ENCODE measurements around the gene BOC.

DNA sequence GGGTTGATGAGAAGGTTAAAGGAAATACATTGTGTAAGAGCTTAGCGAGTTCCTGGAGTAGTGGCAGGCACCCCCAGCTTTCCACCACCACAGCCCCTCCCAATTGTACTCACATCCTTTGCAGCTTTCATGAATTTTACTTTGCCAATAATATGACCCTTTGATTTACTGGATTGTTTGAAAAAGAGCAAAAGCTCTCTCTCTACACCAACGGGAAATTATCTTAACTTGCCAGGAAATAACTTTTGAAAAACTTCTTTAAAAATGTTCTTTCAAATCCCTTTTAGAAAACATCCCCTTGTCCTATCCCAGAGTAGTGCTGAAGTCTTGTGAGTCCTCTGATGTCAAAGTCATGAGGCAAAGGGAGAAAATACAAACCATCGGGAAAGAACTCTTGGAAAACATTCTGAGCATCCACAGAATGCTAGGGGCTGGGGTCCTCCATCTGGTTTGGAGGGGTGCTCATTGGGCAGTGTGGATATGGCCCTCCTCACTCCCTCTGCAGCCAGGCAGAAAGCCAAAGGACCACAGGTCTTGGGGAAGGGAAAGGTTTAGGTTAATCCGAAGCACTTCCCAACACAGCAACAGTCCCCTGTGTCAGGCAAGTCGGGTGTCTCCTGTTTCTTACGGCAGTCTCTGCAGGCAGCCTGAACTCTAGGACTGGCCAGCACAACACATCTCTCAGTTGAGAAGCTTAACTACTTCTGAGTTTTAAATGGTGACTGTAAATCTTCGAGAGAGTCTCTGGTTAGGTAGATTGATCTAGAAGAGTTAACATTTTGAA lies 36.5 kb downstream of the BOC start:
- TF ChIP-seq, protein P1, sequence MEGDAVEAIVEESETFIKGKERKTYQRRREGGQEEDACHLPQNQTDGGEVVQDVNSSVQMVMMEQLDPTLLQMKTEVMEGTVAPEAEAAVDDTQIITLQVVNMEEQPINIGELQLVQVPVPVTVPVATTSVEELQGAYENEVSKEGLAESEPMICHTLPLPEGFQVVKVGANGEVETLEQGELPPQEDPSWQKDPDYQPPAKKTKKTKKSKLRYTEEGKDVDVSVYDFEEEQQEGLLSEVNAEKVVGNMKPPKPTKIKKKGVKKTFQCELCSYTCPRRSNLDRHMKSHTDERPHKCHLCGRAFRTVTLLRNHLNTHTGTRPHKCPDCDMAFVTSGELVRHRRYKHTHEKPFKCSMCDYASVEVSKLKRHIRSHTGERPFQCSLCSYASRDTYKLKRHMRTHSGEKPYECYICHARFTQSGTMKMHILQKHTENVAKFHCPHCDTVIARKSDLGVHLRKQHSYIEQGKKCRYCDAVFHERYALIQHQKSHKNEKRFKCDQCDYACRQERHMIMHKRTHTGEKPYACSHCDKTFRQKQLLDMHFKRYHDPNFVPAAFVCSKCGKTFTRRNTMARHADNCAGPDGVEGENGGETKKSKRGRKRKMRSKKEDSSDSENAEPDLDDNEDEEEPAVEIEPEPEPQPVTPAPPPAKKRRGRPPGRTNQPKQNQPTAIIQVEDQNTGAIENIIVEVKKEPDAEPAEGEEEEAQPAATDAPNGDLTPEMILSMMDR (conservative IDR thresholded peaks at IDR 0.05; ENCODE audit: low read depth in 2 of 2), result no peak
- TF ChIP-seq EZH2 (IDR thresholded peaks at IDR 0.05; ENCODE audit: low read depth, unreplicated experiment) (no peak), POLR2AphosphoS5 (IDR thresholded peaks at IDR 0.05; ENCODE audit: low read depth) (no peak), EZH2phosphoT487 (IDR thresholded peaks at IDR 0.05; ENCODE audit: unreplicated experiment) (no peak), JUNB (IDR thresholded peaks at IDR 0.05; ENCODE audit: unreplicated experiment) (no peak)
- TF ChIP-seq, protein P2, sequence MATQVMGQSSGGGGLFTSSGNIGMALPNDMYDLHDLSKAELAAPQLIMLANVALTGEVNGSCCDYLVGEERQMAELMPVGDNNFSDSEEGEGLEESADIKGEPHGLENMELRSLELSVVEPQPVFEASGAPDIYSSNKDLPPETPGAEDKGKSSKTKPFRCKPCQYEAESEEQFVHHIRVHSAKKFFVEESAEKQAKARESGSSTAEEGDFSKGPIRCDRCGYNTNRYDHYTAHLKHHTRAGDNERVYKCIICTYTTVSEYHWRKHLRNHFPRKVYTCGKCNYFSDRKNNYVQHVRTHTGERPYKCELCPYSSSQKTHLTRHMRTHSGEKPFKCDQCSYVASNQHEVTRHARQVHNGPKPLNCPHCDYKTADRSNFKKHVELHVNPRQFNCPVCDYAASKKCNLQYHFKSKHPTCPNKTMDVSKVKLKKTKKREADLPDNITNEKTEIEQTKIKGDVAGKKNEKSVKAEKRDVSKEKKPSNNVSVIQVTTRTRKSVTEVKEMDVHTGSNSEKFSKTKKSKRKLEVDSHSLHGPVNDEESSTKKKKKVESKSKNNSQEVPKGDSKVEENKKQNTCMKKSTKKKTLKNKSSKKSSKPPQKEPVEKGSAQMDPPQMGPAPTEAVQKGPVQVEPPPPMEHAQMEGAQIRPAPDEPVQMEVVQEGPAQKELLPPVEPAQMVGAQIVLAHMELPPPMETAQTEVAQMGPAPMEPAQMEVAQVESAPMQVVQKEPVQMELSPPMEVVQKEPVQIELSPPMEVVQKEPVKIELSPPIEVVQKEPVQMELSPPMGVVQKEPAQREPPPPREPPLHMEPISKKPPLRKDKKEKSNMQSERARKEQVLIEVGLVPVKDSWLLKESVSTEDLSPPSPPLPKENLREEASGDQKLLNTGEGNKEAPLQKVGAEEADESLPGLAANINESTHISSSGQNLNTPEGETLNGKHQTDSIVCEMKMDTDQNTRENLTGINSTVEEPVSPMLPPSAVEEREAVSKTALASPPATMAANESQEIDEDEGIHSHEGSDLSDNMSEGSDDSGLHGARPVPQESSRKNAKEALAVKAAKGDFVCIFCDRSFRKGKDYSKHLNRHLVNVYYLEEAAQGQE (IDR thresholded peaks at IDR 0.05; ENCODE audit: unreplicated experiment), result no peak
